Memory B cell (primary cell): ENCODE measurements around the gene SCYGR3.
A peak's percentile ranks its signal among the peaks of the same experiment; 100 is the strongest.

Experiments used
- ATAC-seq: fragments of 150-1000 bp; cut with Tn5 transposase; 2 replicates; pipeline ENCODE4 v1.10.0; 2021; ENCODE audit warnings: low read depth, mild to moderate bottlenecking, moderate library complexity
- DNase-seq, 2 donors: peaks; one replicate each; pipeline ENCODE4 v3.0.0; 2022; ENCODE audit warnings: low spot score in 2 of 2
- H3K27ac Mint-ChIP-seq: one replicate; pipeline ENCODE4 v1.8.0; 2022; ENCODE audit warnings: mild to moderate bottlenecking, moderate library complexity, mixed read lengths
- H3K27me3 Mint-ChIP-seq: one replicate; pipeline ENCODE4 v1.8.0; 2022; ENCODE audit warnings: mixed read lengths
- H3K36me3 Mint-ChIP-seq: one replicate; pipeline ENCODE4 v1.8.0; 2022; ENCODE audit warnings: mild to moderate bottlenecking, mixed read lengths
- H3K4me1 Mint-ChIP-seq: one replicate; pipeline ENCODE4 v1.8.0; 2022; ENCODE audit warnings: mixed read lengths
- H3K4me3 Mint-ChIP-seq: one replicate; pipeline ENCODE4 v1.8.0; 2022; ENCODE audit warnings: mild to moderate bottlenecking, moderate library complexity, mixed read lengths
- H3K9me3 Mint-ChIP-seq: one replicate; pipeline ENCODE4 v1.8.0; 2022; ENCODE audit warnings: mixed read lengths

SCYGR3 gene

GRCh38 chr2:227566012-227566411 lies 48.6 kb downstream of the SCYGR3 start:
- H3K9me3 Mint-ChIP-seq, result no peaks in the 10 kb centered on the region
- no peak for DNase-seq
- H3K4me1 Mint-ChIP-seq, result peaks cover 5% of the 10 kb centered on the region
- ATAC-seq, result no peak
- H3K27me3 Mint-ChIP-seq, result no peaks in the 10 kb centered on the region
- H3K27ac Mint-ChIP-seq, result no peak overlapping the region
- no peak overlapping the region for H3K4me3 Mint-ChIP-seq
- H3K36me3 Mint-ChIP-seq, result no peaks in the 10 kb centered on the region

- H3K9me3 Mint-ChIP-seq, result no peaks in the 10 kb centered on the region
- H3K36me3 Mint-ChIP-seq, result no peaks in the 10 kb centered on the region
- no peak for DNase-seq
- no peaks in the 10 kb centered on the region for H3K4me1 Mint-ChIP-seq
- peak overlapping the region; percentile 10 for H3K27ac Mint-ChIP-seq
- no peak overlapping the region for H3K4me3 Mint-ChIP-seq
- no peak for ATAC-seq
- H3K27me3 Mint-ChIP-seq, result no peaks in the 10 kb centered on the region
Observed at GRCh38 chr2:227565080-227565479, 49.6 kb downstream of the SCYGR3 start.
